HG02943 (cell line): ENCODE data around the gene EMC10.

Experiments used
- ATAC-seq: cut with Tn5 transposase; IDR thresholded peaks from one replicate; pipeline ENCODE4 v1.9.1; 2021; ENCODE audit warnings: mild to moderate bottlenecking, low read depth, moderate library complexity; ENCODE audit not compliant: unreplicated experiment

Gene EMC10

DNA sequence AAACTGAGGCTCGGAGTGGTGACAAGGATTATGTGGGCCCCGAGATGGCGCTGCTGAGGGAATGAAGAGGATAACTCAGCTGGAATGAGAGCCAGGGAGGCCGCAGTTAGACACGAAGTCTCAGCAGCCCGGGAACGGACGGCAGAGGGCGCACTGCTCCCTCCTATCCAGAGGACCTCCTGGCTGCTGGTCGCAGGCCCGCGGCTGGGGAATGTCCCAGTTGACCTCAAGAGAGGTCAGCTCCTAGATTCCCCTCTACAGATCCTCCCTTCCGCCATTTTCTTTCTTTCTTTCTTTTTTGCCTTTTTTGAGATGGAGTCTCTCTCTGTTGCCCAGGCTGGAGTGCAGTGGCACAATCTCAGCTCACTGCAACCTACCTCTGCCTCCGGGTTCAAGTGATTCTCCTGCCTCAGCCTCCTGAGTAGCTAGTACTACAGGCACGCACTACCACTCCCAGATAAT, 61.5 kb downstream of the EMC10 start:
- no peak for ATAC-seq
